ENCODE results near the gene TMEM132E. TPM values are rescaled to one million over a fixed set of nuclear protein-coding genes. Genes with fewer than 3 reads are reported as not detected.

The TMEM132E gene
- total RNA-seq, 1 donor = not detected

- H2AFZ ChIP-seq (ENCODE audit: low read length) = no peak overlapping the region
- DNase-seq (ENCODE audit: insufficient read length, low spot score, missing footprints) = no peak
- H3K9me3 ChIP-seq (ENCODE audit: low read depth, low read length) = no peaks in the 10 kb centered on the region
- TF ChIP-seq CTCF (IDR thresholded peaks at IDR 0.05; ENCODE audit: extremely low read depth, low read depth, low read length) = no peak
- H4K20me1 ChIP-seq (ENCODE audit: insufficient read depth, low read length) = no peaks in the 10 kb centered on the region
- H3K4me2 ChIP-seq (ENCODE audit: insufficient read depth, low read length) = no peak overlapping the region
- no peaks in the 10 kb centered on the region for H3K36me3 ChIP-seq (ENCODE audit: insufficient read depth, low read length)
- H3K4me1 ChIP-seq (ENCODE audit: insufficient read depth, low read length) = no peaks in the 10 kb centered on the region
- no peaks in the 10 kb centered on the region for H3K79me2 ChIP-seq (ENCODE audit: insufficient read depth, low read length)
- no peak overlapping the region for H3K27ac ChIP-seq (ENCODE audit: low read depth, low read length)
- no peaks in the 10 kb centered on the region for H3K27me3 ChIP-seq (ENCODE audit: insufficient read depth, low read length)
- H3K4me3 ChIP-seq (ENCODE audit: insufficient read depth, low read length) = no peak overlapping the region
Observed at GRCh38 chr17:34634551-34635160, 55.3 kb downstream of the TMEM132E start.

GRCh38 chr17:34635876-34636275 lies 56.5 kb downstream of the TMEM132E start:
- DNase-seq (ENCODE audit: insufficient read length, low spot score, missing footprints) = no peak
- no peaks in the 10 kb centered on the region for H3K79me2 ChIP-seq (ENCODE audit: insufficient read depth, low read length)
- H2AFZ ChIP-seq (ENCODE audit: low read length) = no peak overlapping the region
- H3K36me3 ChIP-seq (ENCODE audit: insufficient read depth, low read length) = no peaks in the 10 kb centered on the region
- H3K4me3 ChIP-seq (ENCODE audit: insufficient read depth, low read length) = no peak overlapping the region
- TF ChIP-seq CTCF (IDR thresholded peaks at IDR 0.05; ENCODE audit: extremely low read depth, low read depth, low read length) = no peak
- H3K9me3 ChIP-seq (ENCODE audit: low read depth, low read length) = no peaks in the 10 kb centered on the region
- H4K20me1 ChIP-seq (ENCODE audit: insufficient read depth, low read length) = no peaks in the 10 kb centered on the region
- no peaks in the 10 kb centered on the region for H3K27me3 ChIP-seq (ENCODE audit: insufficient read depth, low read length)
- H3K4me2 ChIP-seq (ENCODE audit: insufficient read depth, low read length) = no peak overlapping the region
- H3K4me1 ChIP-seq (ENCODE audit: insufficient read depth, low read length) = no peaks in the 10 kb centered on the region
- H3K27ac ChIP-seq (ENCODE audit: low read depth, low read length) = no peak overlapping the region

- Histone ChIP-seq H3K79me2 (ENCODE audit: insufficient read depth, low read length) (no peaks in the 10 kb centered on the region), H3K4me2 (ENCODE audit: insufficient read depth, low read length) (no peak overlapping the region), H4K20me1 (ENCODE audit: insufficient read depth, low read length) (no peaks in the 10 kb centered on the region), H3K9me3 (ENCODE audit: low read depth, low read length) (no peaks in the 10 kb centered on the region), H3K27me3 (ENCODE audit: insufficient read depth, low read length) (no peaks in the 10 kb centered on the region), H3K4me3 (ENCODE audit: insufficient read depth, low read length) (no peak overlapping the region), H3K36me3 (ENCODE audit: insufficient read depth, low read length) (no peaks in the 10 kb centered on the region), H2AFZ (ENCODE audit: low read length) (no peak overlapping the region), H3K4me1 (ENCODE audit: insufficient read depth, low read length) (no peaks in the 10 kb centered on the region), H3K27ac (ENCODE audit: low read depth, low read length) (no peak overlapping the region)
- no peak for DNase-seq (ENCODE audit: insufficient read length, low spot score, missing footprints)
- TF ChIP-seq CTCF (IDR thresholded peaks at IDR 0.05; ENCODE audit: extremely low read depth, low read depth, low read length) = no peak
Observed at GRCh38 chr17:34637041-34637547, 57.7 kb downstream of the TMEM132E start.

GRCh38 chr17:34637548-34638525 lies 58.5 kb downstream of the TMEM132E start:
- Histone ChIP-seq H4K20me1 (ENCODE audit: insufficient read depth, low read length) (no peaks in the 10 kb centered on the region), H3K27ac (ENCODE audit: low read depth, low read length) (no peak overlapping the region), H2AFZ (ENCODE audit: low read length) (peak overlapping the region; percentile 56), H3K36me3 (ENCODE audit: insufficient read depth, low read length) (no peaks in the 10 kb centered on the region), H3K4me1 (ENCODE audit: insufficient read depth, low read length) (no peaks in the 10 kb centered on the region), H3K4me2 (ENCODE audit: insufficient read depth, low read length) (peak overlapping the region; percentile 32), H3K9me3 (ENCODE audit: low read depth, low read length) (no peaks in the 10 kb centered on the region), H3K79me2 (ENCODE audit: insufficient read depth, low read length) (no peaks in the 10 kb centered on the region), H3K4me3 (ENCODE audit: insufficient read depth, low read length) (peak overlapping the region; percentile 28), H3K27me3 (ENCODE audit: insufficient read depth, low read length) (no peaks in the 10 kb centered on the region)
- peak; percentile 97 for DNase-seq (ENCODE audit: insufficient read length, low spot score, missing footprints)
- TF ChIP-seq CTCF (IDR thresholded peaks at IDR 0.05; ENCODE audit: extremely low read depth, low read depth, low read length) = peak; percentile 75
